NB4 (cell line): ENCODE measurements around the gene AHDC1.
"Not testable (repeated sequence)": the region's sequence is repeated elsewhere in the genome, so short reads cannot be mapped to it uniquely, and the experiment has no call there.

Experiments
- CTCF ChIP-seq: IDR thresholded peaks from one replicate; pipeline ENCODE4 v1.5.1; 2012; ENCODE audit warnings: low read depth, low read length
- MYC ChIP-seq: IDR thresholded peaks from 2 replicates; pipeline ENCODE4 v1.6.1; 2011; ENCODE audit warnings: low read depth, low read length
- POLR2A ChIP-seq: IDR thresholded peaks from 2 replicates; pipeline ENCODE4 v1.6.1; 2011; ENCODE audit warnings: mild to moderate bottlenecking; ENCODE audit not compliant: insufficient read length; ENCODE audit errors: extremely low read depth
- TF ChIP-seq, protein P1 (sequence below): IDR thresholded peaks from 2 replicates; pipeline ENCODE4 v1.6.1; 2011; ENCODE audit warnings: low read depth, low read length

GRCh38 chr1:27538305-27538676 is 65.7 kb downstream of the AHDC1 start:
- TF ChIP-seq, protein P1, sequence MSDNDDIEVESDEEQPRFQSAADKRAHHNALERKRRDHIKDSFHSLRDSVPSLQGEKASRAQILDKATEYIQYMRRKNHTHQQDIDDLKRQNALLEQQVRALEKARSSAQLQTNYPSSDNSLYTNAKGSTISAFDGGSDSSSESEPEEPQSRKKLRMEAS = not testable (repeated sequence)
- TF ChIP-seq POLR2A, CTCF, MYC: not testable (repeated sequence)
